ENCODE data around the gene SOST. TPM values are rescaled to one million over a fixed set of nuclear protein-coding genes. Genes with fewer than 3 reads are reported as not detected.

The SOST gene
- total and polyA plus RNA-seq, 4 donors, result 0.17 to 1.5 (median 0.58) TPM

GRCh38 chr17:43790311-43790940 lies 31.8 kb upstream of the SOST start:
- H3K4me3 ChIP-seq (ENCODE audit: low read depth, low read length), result no peak overlapping the region
- no peak for DNase-seq (ENCODE audit: low read depth in 4 of 6, low spot score in 6 of 6)

GRCh38 chr17:43789482-43789881 lies 30.9 kb upstream of the SOST start:
- H3K4me3 ChIP-seq (ENCODE audit: low read depth, low read length), result no peak overlapping the region
- H3K9me3 ChIP-seq (ENCODE audit: control insufficient read depth, insufficient read depth, low read length), result no peaks in the 10 kb centered on the region
- no peak for DNase-seq (ENCODE audit: low read depth in 4 of 6, low spot score in 6 of 6)
- no CpG with 5 or more reads among the region's 1 CpG for WGBS (ENCODE audit: insufficient coverage)
- no peaks in the 10 kb centered on the region for H3K36me3 ChIP-seq (ENCODE audit: control insufficient read depth, insufficient read depth, low read length)
- H3K27me3 ChIP-seq (ENCODE audit: control insufficient read depth, insufficient read depth, low read length), result no peaks in the 10 kb centered on the region
- no peaks in the 10 kb centered on the region for H3K4me1 ChIP-seq (ENCODE audit: control insufficient read depth, insufficient read depth, low read length)
- no peak overlapping the region for H3K27ac ChIP-seq (ENCODE audit: low read depth, low read length)

More at GRCh38 chr17:43790311-43790940, 31.8 kb upstream of the SOST start:
- no peaks in the 10 kb centered on the region for H3K36me3 ChIP-seq (ENCODE audit: control insufficient read depth, insufficient read depth, low read length)
- no peaks in the 10 kb centered on the region for H3K9me3 ChIP-seq (ENCODE audit: control insufficient read depth, insufficient read depth, low read length)
- WGBS (ENCODE audit: insufficient coverage), result 89% methylated on average over 12 of the region's 14 CpGs
- H3K27ac ChIP-seq (ENCODE audit: low read depth, low read length), result no peak overlapping the region
- no peaks in the 10 kb centered on the region for H3K27me3 ChIP-seq (ENCODE audit: control insufficient read depth, insufficient read depth, low read length)
- H3K4me1 ChIP-seq (ENCODE audit: control insufficient read depth, insufficient read depth, low read length), result no peaks in the 10 kb centered on the region

- DNase-seq (ENCODE audit: low read depth in 4 of 6, low spot score in 6 of 6), result no peak
Observed at GRCh38 chr17:43788540-43788939, 29.9 kb upstream of the SOST start.

GRCh38 chr17:43787728-43788127 lies 29.1 kb upstream of the SOST start:
- Histone ChIP-seq H3K27ac (ENCODE audit: low read depth, low read length) (no peak overlapping the region), H3K4me1 (ENCODE audit: control insufficient read depth, insufficient read depth, low read length) (no peaks in the 10 kb centered on the region), H3K36me3 (ENCODE audit: control insufficient read depth, insufficient read depth, low read length) (no peaks in the 10 kb centered on the region), H3K4me3 (ENCODE audit: low read depth, low read length) (no peak overlapping the region), H3K27me3 (ENCODE audit: control insufficient read depth, insufficient read depth, low read length) (no peaks in the 10 kb centered on the region), H3K9me3 (ENCODE audit: control insufficient read depth, insufficient read depth, low read length) (no peaks in the 10 kb centered on the region)
- no peak for DNase-seq (ENCODE audit: low read depth in 4 of 6, low spot score in 6 of 6)
- WGBS (ENCODE audit: insufficient coverage), result no CpG with 5 or more reads among the region's 2 CpGs

More at GRCh38 chr17:43788540-43788939, 29.9 kb upstream of the SOST start:
- WGBS (ENCODE audit: insufficient coverage), result no CpG with 5 or more reads among the region's 5 CpGs
- no peaks in the 10 kb centered on the region for H3K4me1 ChIP-seq (ENCODE audit: control insufficient read depth, insufficient read depth, low read length)
- H3K27me3 ChIP-seq (ENCODE audit: control insufficient read depth, insufficient read depth, low read length), result no peaks in the 10 kb centered on the region
- no peak overlapping the region for H3K27ac ChIP-seq (ENCODE audit: low read depth, low read length)
- no peaks in the 10 kb centered on the region for H3K36me3 ChIP-seq (ENCODE audit: control insufficient read depth, insufficient read depth, low read length)
- H3K4me3 ChIP-seq (ENCODE audit: low read depth, low read length), result no peak overlapping the region
- no peaks in the 10 kb centered on the region for H3K9me3 ChIP-seq (ENCODE audit: control insufficient read depth, insufficient read depth, low read length)

GRCh38 chr17:43784628-43785101 lies 26.1 kb upstream of the SOST start:
- H3K27me3 ChIP-seq (ENCODE audit: control insufficient read depth, insufficient read depth, low read length), result no peaks in the 10 kb centered on the region
- no peak overlapping the region for H3K27ac ChIP-seq (ENCODE audit: low read depth, low read length)
- peaks cover under 1% of the 10 kb centered on the region for H3K4me1 ChIP-seq (ENCODE audit: control insufficient read depth, insufficient read depth, low read length)
- H3K9me3 ChIP-seq (ENCODE audit: control insufficient read depth, insufficient read depth, low read length), result no peaks in the 10 kb centered on the region
- no peak overlapping the region for H3K4me3 ChIP-seq (ENCODE audit: low read depth, low read length)
- 33% methylated on average over 1 of the region's 5 CpGs for WGBS (ENCODE audit: insufficient coverage)
- peak in 1 of 6 donors; percentile 29 for DNase-seq (ENCODE audit: low read depth in 4 of 6, low spot score in 6 of 6)
- no peaks in the 10 kb centered on the region for H3K36me3 ChIP-seq (ENCODE audit: control insufficient read depth, insufficient read depth, low read length)

- no peak for DNase-seq (ENCODE audit: low read depth in 4 of 6, low spot score in 6 of 6)
- Histone ChIP-seq H3K4me3 (ENCODE audit: low read depth, low read length) (no peak overlapping the region), H3K4me1 (ENCODE audit: control insufficient read depth, insufficient read depth, low read length) (peaks cover 7% of the 10 kb centered on the region), H3K9me3 (ENCODE audit: control insufficient read depth, insufficient read depth, low read length) (no peaks in the 10 kb centered on the region), H3K27ac (ENCODE audit: low read depth, low read length) (no peak overlapping the region), H3K36me3 (ENCODE audit: control insufficient read depth, insufficient read depth, low read length) (no peaks in the 10 kb centered on the region), H3K27me3 (ENCODE audit: control insufficient read depth, insufficient read depth, low read length) (no peaks in the 10 kb centered on the region)
- 64% methylated on average over 1 of the region's 2 CpGs for WGBS (ENCODE audit: insufficient coverage)
Observed at GRCh38 chr17:43784068-43784467, 25.5 kb upstream of the SOST start.

GRCh38 chr17:43782913-43783680 lies 24.5 kb upstream of the SOST start:
- no peak for DNase-seq (ENCODE audit: low read depth in 4 of 6, low spot score in 6 of 6)
- WGBS (ENCODE audit: insufficient coverage), result 77% methylated on average over 12 of the region's 15 CpGs
- Histone ChIP-seq H3K27ac (ENCODE audit: low read depth, low read length) (no peak overlapping the region), H3K36me3 (ENCODE audit: control insufficient read depth, insufficient read depth, low read length) (no peaks in the 10 kb centered on the region), H3K27me3 (ENCODE audit: control insufficient read depth, insufficient read depth, low read length) (no peaks in the 10 kb centered on the region), H3K4me1 (ENCODE audit: control insufficient read depth, insufficient read depth, low read length) (peaks cover 9% of the 10 kb centered on the region), H3K9me3 (ENCODE audit: control insufficient read depth, insufficient read depth, low read length) (no peaks in the 10 kb centered on the region), H3K4me3 (ENCODE audit: low read depth, low read length) (no peak overlapping the region)

- Histone ChIP-seq H3K4me3 (ENCODE audit: low read depth, low read length) (peak within 1 kb of the TSS; percentile 77), H3K9me3 (ENCODE audit: control insufficient read depth, insufficient read depth, low read length) (no peaks in the 10 kb centered on the region), H3K27ac (ENCODE audit: low read depth, low read length) (peak within 1 kb of the TSS; percentile 63), H3K4me1 (ENCODE audit: control insufficient read depth, insufficient read depth, low read length) (peaks cover 27% of the 10 kb centered on the region), H3K36me3 (ENCODE audit: control insufficient read depth, insufficient read depth, low read length) (peaks cover 8% of the 10 kb centered on the region), H3K27me3 (ENCODE audit: control insufficient read depth, insufficient read depth, low read length) (no peaks in the 10 kb centered on the region)
- 62% methylated on average over 6 of the region's 7 CpGs for WGBS (ENCODE audit: insufficient coverage)
- no peak for DNase-seq (ENCODE audit: low read depth in 4 of 6, low spot score in 6 of 6)
Observed at GRCh38 chr17:43780135-43780534, 21.5 kb upstream of the SOST start, which contains the start of gene CFAP97D1. CFAP97D1 (plus strand) TSS chr17:43780435; CDS start chr17:43780463, 28 bp downstream.

GRCh38 chr17:43779145-43780125 lies 20.8 kb upstream of the SOST start:
- WGBS (ENCODE audit: insufficient coverage), result 5% methylated on average over 24 of the region's 26 CpGs
- H3K27ac ChIP-seq (ENCODE audit: low read depth, low read length), result peak overlapping the region; percentile 63

More at GRCh38 chr17:43779145-43780125, 20.8 kb upstream of the SOST start:
- H3K27me3 ChIP-seq (ENCODE audit: control insufficient read depth, insufficient read depth, low read length), result no peaks in the 10 kb centered on the region
- DNase-seq (ENCODE audit: low read depth in 4 of 6, low spot score in 6 of 6), result peak in 1 of 6 donors; percentile 89
- H3K4me1 ChIP-seq (ENCODE audit: control insufficient read depth, insufficient read depth, low read length), result peaks cover 27% of the 10 kb centered on the region
- H3K36me3 ChIP-seq (ENCODE audit: control insufficient read depth, insufficient read depth, low read length), result peaks cover 15% of the 10 kb centered on the region
- peak overlapping the region; percentile 77 for H3K4me3 ChIP-seq (ENCODE audit: low read depth, low read length)
- no peaks in the 10 kb centered on the region for H3K9me3 ChIP-seq (ENCODE audit: control insufficient read depth, insufficient read depth, low read length)
